Panc1 (cell line): ENCODE results near the gene EPHX1.

ENCODE experiments used
- POLR2AphosphoS5 ChIP-seq: IDR thresholded peaks from 2 replicates; pipeline ENCODE4 v1.6.1; 2012; ENCODE audit warnings: mild to moderate bottlenecking, low read depth, low read length, moderate library complexity
- TCF7L2 ChIP-seq: IDR thresholded peaks from 2 replicates; pipeline ENCODE4 v1.6.1; 2011; ENCODE audit warnings: mild to moderate bottlenecking, low read depth, low read length, inconsistent platforms
- TF ChIP-seq, protein P1 (sequence below), 2 experiments: IDR thresholded peaks; 2 replicates each; pipeline ENCODE4 v1.6.1; 2011 to 2012; ENCODE audit warnings: low read depth in 2 of 2, control low read depth in 1 of 2, low read length in 1 of 2, mild to moderate bottlenecking in 1 of 2, moderate library complexity in 1 of 2; ENCODE audit not compliant: insufficient read depth in 1 of 2
- TF ChIP-seq, protein P2 (sequence below): fragments of 450-650 bp; IDR thresholded peaks from 2 replicates; pipeline ENCODE4 v1.5.1; 2017; ENCODE audit warnings: mild to moderate bottlenecking

DNA sequence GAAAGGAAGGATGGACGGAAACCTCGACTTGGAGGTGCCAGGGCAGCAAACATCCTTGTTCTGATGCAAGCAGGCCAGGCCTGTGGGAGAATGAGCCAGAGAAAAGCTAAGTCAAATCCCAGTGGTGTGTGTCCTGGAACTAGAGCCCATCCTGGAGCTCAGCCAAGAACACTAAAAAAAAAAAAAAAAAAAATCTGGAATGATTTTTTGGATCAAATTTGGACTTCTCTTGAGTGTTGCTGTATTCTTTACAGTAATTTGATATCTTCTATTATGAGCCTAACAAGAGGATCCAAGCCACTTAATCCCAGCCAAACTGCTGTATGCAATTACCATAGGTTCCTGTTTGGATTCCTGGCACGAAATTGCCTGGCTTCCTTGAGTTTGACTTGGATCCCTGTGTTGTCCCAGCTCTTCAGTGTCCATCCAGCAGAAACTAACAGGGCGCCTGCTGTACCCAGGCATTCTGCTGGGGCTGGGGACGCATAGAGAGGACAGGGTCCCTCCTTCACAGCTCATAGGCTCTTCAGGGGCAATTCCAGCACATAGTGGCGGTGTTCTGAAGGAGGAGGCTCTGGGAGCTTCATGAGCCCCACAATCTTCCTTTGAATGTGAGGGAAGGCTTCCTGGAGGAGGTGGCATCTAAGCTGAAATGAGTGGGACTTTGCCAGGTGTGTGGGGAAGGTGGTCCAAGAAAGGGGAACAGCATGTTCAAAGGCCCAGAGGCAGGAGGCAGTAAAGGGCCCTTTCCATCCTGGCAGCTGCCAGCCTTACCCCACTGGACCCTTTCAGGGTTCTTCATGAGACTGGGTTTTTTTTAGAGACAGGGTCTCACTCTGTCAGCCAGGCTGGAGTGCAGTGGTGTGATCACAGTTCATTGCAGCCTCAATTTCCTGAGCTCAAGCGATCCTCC lies 24.7 kb downstream of the EPHX1 start:
- TF ChIP-seq, protein P1, sequence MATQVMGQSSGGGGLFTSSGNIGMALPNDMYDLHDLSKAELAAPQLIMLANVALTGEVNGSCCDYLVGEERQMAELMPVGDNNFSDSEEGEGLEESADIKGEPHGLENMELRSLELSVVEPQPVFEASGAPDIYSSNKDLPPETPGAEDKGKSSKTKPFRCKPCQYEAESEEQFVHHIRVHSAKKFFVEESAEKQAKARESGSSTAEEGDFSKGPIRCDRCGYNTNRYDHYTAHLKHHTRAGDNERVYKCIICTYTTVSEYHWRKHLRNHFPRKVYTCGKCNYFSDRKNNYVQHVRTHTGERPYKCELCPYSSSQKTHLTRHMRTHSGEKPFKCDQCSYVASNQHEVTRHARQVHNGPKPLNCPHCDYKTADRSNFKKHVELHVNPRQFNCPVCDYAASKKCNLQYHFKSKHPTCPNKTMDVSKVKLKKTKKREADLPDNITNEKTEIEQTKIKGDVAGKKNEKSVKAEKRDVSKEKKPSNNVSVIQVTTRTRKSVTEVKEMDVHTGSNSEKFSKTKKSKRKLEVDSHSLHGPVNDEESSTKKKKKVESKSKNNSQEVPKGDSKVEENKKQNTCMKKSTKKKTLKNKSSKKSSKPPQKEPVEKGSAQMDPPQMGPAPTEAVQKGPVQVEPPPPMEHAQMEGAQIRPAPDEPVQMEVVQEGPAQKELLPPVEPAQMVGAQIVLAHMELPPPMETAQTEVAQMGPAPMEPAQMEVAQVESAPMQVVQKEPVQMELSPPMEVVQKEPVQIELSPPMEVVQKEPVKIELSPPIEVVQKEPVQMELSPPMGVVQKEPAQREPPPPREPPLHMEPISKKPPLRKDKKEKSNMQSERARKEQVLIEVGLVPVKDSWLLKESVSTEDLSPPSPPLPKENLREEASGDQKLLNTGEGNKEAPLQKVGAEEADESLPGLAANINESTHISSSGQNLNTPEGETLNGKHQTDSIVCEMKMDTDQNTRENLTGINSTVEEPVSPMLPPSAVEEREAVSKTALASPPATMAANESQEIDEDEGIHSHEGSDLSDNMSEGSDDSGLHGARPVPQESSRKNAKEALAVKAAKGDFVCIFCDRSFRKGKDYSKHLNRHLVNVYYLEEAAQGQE (IDR thresholded peaks at IDR 0.05; ENCODE audit: insufficient read depth in 1 of 2, low read depth in 2 of 2, low read length in 1 of 2) = no peak
- TF ChIP-seq, protein P2, sequence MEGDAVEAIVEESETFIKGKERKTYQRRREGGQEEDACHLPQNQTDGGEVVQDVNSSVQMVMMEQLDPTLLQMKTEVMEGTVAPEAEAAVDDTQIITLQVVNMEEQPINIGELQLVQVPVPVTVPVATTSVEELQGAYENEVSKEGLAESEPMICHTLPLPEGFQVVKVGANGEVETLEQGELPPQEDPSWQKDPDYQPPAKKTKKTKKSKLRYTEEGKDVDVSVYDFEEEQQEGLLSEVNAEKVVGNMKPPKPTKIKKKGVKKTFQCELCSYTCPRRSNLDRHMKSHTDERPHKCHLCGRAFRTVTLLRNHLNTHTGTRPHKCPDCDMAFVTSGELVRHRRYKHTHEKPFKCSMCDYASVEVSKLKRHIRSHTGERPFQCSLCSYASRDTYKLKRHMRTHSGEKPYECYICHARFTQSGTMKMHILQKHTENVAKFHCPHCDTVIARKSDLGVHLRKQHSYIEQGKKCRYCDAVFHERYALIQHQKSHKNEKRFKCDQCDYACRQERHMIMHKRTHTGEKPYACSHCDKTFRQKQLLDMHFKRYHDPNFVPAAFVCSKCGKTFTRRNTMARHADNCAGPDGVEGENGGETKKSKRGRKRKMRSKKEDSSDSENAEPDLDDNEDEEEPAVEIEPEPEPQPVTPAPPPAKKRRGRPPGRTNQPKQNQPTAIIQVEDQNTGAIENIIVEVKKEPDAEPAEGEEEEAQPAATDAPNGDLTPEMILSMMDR = no peak
- TF ChIP-seq TCF7L2 = no peak
- no peak for TF ChIP-seq POLR2AphosphoS5
